HG03457 (cell line): ENCODE measurements around the gene PDS5B.

Experiments
- ATAC-seq: cut with Tn5 transposase; IDR thresholded peaks from one replicate; pipeline ENCODE4 v1.9.1; 2021; ENCODE audit warnings: moderate number of reproducible peaks; ENCODE audit not compliant: unreplicated experiment

The PDS5B gene

GRCh38 chr13:32587811-32588170 is 1.5 kb downstream of the PDS5B start:
- no peak for ATAC-seq

- ATAC-seq: no peak
Observed at GRCh38 chr13:32588736-32589135, 2.5 kb downstream of the PDS5B start.

GRCh38 chr13:32589471-32589870 is 3.2 kb downstream of the PDS5B start:
- ATAC-seq: no peak

- ATAC-seq: no peak
Observed at GRCh38 chr13:32590266-32590665, 4.0 kb downstream of the PDS5B start.

DNA sequence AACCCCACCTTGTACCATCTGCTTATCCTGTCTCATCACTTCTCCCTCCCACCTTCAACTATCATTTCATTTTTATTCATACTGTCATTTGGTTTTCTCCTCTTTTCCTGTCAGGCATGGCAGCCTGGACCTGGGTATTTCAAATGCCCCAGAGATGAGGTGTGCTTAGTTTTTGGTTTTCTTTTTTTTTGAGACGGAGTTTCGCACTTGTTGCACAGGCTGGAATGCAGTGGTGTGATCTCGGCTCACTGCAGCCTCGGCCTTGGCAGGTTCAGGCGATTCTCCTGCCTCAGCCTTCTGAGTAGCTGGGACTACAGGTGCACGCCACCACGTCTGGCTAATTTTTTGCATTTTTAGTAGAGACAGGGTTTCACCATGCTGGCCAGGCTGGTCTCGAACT is 5.8 kb downstream of the PDS5B start:
- no peak for ATAC-seq

- ATAC-seq: no peak
Observed at GRCh38 chr13:32594157-32594738, 8.0 kb downstream of the PDS5B start.

DNA sequence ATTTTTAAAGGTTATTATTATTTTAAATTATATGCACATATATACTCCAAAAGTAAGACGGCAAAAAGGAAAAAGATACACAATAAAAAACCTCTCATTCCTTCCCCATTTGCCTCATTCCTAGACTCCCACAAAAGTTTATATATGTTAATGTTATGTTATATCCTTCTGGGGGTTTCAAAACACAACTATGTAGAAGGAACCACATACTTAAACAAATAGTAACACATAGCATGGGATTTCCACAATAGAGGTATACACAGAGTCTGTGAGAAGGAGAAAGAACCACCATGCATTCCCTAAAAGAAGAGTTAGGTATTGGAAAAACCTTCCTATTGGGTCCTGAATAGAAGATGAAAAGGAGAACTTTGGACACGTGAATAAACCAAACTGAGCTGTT is 9.1 kb downstream of the PDS5B start:
- ATAC-seq: no peak

DNA sequence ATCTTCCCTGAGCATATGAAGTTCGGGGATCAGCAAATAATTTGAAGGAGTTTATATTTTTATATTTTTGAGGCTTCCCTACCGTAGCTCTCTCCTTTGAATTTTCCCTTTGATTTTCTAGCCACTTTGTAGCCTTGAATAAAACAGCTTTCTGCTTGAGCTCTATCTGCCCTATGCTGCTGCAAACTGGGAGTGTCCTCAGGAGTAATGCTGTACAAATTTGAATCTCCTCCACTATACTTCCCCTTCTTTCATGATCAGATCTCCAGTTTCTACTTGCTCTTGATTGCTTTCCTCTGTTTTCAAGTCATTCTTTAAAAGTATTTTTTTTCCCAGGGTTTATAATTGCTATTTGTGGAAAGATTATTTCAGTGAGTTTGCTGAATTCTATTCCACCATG is 14.6 kb downstream of the PDS5B start:
- no peak for ATAC-seq

- no peak for ATAC-seq
Observed at GRCh38 chr13:32609428-32609827, 23.2 kb downstream of the PDS5B start.

DNA sequence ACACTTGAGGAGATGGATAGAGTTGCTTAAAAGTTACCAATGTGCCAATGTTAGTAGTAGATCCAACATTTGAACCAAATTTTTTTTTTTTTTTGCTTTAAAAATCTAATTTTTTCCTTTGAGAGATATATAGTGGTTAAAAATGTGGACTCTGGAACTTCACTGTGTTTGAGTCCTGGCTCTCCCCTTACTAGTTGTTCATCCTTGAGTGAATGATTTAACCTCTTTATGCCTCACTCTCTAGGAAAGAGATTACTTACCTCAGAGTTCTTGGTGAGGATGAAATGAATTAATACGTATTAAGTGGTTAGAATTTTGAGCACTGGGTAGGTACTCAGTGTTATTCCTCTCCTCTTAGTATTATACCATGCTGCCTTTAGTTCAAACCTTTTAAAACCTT is 24.3 kb downstream of the PDS5B start:
- ATAC-seq: no peak

DNA sequence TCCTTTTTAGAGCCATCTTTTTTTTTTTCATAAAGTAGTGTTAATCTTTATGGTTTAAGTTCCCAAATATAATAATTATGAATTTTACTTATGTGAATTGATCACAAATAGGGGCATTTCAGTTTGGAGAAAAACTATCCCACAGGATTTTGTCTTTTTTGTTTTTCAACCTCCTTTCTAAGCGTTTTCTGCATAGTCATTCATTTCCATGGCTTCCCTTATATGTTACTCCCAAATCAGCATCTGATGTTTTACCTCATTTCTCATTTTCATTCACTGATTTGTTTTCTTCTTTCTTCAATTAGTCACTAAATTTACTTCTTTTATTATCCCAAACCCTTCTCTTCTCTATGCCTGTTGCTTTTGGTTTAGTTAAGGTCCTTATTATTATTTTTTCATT is 24.7 kb downstream of the PDS5B start:
- no peak for ATAC-seq

GRCh38 chr13:32616883-32617511 is 30.7 kb downstream of the PDS5B start:
- ATAC-seq: no peak

GRCh38 chr13:32622827-32623226 is 36.6 kb downstream of the PDS5B start:
- no peak for ATAC-seq

GRCh38 chr13:32624441-32624840 is 38.2 kb downstream of the PDS5B start:
- no peak for ATAC-seq

DNA sequence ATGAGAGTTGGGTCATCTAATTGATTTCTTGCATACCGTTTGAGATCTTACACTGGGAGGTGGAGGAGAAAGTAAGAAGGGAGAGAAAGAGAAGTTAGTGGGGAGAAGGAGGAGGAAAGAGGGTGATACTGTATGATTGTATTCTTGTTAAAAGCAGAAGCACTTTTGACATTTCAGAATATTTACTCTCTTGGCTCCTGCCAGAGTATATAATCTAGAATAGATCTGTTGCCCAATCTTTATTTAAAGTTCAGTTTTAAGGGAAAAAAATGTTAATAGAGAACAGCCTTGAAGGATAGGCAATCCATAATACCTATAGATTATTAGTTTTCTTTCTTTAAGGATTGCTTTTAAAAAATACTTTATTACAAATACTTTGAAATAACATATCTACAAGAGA is 41.5 kb downstream of the PDS5B start:
- ATAC-seq: no peak

- no peak for ATAC-seq
Observed at GRCh38 chr13:32629313-32629712, 43.1 kb downstream of the PDS5B start.

DNA sequence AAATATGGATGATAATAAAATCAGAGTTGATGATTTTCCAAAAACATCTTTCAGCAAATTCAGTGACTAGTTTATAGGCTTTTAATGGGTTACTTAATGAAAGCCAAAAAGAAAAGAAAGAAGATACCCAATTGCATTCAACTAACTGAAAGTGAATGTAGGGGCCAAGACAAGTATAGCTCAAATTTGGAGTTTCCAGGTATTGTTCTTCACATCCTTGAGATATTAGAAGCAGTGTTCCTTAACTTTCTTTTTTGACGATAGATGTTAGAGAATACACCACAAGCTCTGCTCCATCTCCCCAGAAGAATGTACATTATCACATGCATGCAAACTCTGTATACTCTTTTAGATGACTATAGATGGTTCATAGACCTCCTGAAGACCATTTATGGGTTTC is 43.6 kb downstream of the PDS5B start:
- ATAC-seq: no peak

- ATAC-seq: no peak
Observed at GRCh38 chr13:32632343-32632909, 46.2 kb downstream of the PDS5B start.

- ATAC-seq: no peak
Observed at GRCh38 chr13:32636711-32637110, 50.5 kb downstream of the PDS5B start.

GRCh38 chr13:32638739-32639138 is 52.5 kb downstream of the PDS5B start:
- no peak for ATAC-seq

DNA sequence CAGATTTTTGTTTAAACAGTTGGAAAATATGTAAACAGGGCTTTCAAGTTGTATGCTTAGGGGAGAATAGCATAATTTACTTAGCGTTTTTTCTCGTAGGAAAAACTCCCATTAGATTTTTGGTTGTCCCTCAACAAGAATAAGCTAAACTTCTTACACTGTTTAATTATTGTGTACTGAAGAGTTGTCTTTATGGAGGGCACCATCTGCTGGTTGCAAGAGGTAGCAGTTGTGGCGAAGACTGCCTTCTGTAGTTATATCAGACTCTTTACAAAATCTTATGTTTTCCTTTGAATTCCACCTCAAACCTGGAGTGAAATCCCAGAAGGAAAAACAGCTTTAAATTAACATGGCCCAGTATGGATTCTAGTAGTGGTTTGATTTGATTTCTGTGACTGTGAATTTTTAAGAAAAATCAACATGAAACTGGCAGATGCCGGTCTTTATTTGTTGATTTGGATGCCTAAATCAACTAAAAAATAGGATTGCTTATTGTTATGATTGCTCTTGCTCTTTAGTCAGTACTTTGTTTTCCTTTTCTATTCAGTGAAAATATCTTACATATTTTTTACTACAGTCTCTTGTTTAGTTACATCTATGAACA is 53.4 kb downstream of the PDS5B start:
- no peak for ATAC-seq

DNA sequence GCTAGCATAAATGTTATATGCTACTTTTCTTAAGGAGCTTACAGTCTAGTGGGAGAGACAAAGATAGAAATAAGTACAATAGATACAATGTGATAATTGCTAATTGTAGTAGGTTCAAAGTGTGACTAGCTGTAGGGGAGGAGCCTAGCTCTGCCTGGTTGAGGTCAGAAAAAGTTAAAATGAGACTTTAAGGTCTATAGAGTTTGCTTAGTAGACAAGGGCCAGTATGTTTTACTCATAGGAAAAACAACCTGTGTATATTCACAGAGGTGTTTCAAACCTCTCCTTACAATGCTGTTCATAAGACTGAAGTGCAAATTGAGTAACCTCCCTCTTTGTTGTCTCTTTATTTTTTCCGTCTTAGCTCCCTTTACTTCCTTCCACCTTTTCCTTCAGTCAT is 56.1 kb downstream of the PDS5B start:
- ATAC-seq: no peak
